Heart right ventricle (tissue), 16 donors: ENCODE results near the gene TMEM266. TPM values are rescaled to one million over a fixed set of nuclear protein-coding genes. Genes with fewer than 3 reads are reported as not detected.

Experiments
- ATAC-seq, 8 donors: fragments of 200-7000 bp; cut with Tn5 transposase; one replicate each; pipeline ENCODE4 v1.9.1; 2020; ENCODE audit warnings: mild to moderate bottlenecking in 8 of 8, moderate library complexity in 8 of 8, moderate number of reproducible peaks in 1 of 8
- DNase-seq, 2 donors: peaks; one replicate each; pipeline ENCODE4 v3.0.0-alpha.2; 2020
- H3K27ac ChIP-seq, 10 donors: fragments of 200-600 bp; sonication (generic) in 2 of 10; one replicate each; pipeline versions ENCODE4 v1.5.0 to v1.8.0; 2020 to 2022; ENCODE audit warnings: mild to moderate bottlenecking in 3 of 10
- H3K27me3 ChIP-seq, 7 donors: fragments of 200-600 bp; one replicate each; pipeline ENCODE4 v1.8.0; 2021 to 2022; ENCODE audit warnings: mild to moderate bottlenecking in 2 of 7
- H3K36me3 ChIP-seq, 9 donors: fragments of 200-600 bp; sonication (generic) in 1 of 9; one replicate each; pipeline versions ENCODE4 v1.5.0 to v1.8.0; 2020 to 2022; ENCODE audit warnings: mild to moderate bottlenecking in 2 of 9
- H3K4me1 ChIP-seq, 9 donors: fragments of 200-600 bp; sonication (generic) in 1 of 9; one replicate each; pipeline versions ENCODE4 v1.5.0 to v1.8.0; 2020 to 2022; ENCODE audit warnings: mild to moderate bottlenecking in 4 of 9
- H3K4me3 ChIP-seq, 10 donors: fragments of 200-600 bp; sonication (generic) in 2 of 10; one replicate each; pipeline versions ENCODE4 v1.5.0 to v1.8.0; 2020 to 2022; ENCODE audit warnings: mild to moderate bottlenecking in 7 of 10, moderate library complexity in 2 of 10
- H3K9me3 ChIP-seq, 11 donors: fragments of 200-600 bp in 10 of 11; sonication (generic) in 2 of 11; one replicate each; pipeline versions ENCODE4 v1.5.0 to v1.8.0; 2013 to 2022; ENCODE audit warnings: mild to moderate bottlenecking in 2 of 11, control low read depth in 1 of 11, moderate library complexity in 1 of 11
- WGBS, 2 donors: extraction: QIAGEN DNeasy Blood & Tissue Kit; methylation state at CpG; one replicate each; pipeline ENCODE4 v1.1.7; 2013; ENCODE audit warnings: inconsistent platforms in 1 of 2; 5-methylcytosine and 5-hydroxymethylcytosine counted together
- intact Hi-C, 10 donors: fragments of 100-400 bp; cut with DNase I; formaldehyde crosslinking; loops; one replicate each; pipeline versions ENCODE4 v1.11.1 to v1.14.2; 2022
- polyA plus RNA-seq, 2 donors: library from polyadenylated mRNA; stranded (reverse); fragments of 200-250 nt; gene quantifications; one replicate each; pipeline ENCODE4 v1.2.3, GENCODE V29; 2013
- total RNA-seq, 10 donors: library from RNA; stranded (reverse); fragmentation: NEBNext Ultra II Directional in 3 of 10; extraction: Animal tissue kit (Norgen Biotek cat#: 25700) in 3 of 10; gene quantifications; one replicate each; pipeline versions ENCODE4 v1.2.1 to v1.2.4, GENCODE V29; 2021 to 2023
- TF ChIP-seq, protein P1 (sequence below), 9 donors: fragments of 200-600 bp; sonication (generic) in 2 of 9; IDR thresholded peaks; one replicate each; pipeline versions ENCODE4 v1.5.0 to v1.8.0; 2021 to 2022; ENCODE audit warnings: antibody characterized with exemption in 9 of 9, mild to moderate bottlenecking in 5 of 9, moderate library complexity in 1 of 9
- donor health status: Arrhythmogenic right ventricular cardiomyopathy.
- donor health status: ischemic (EF 13 %, LVEDD 7.1; RV severe dilation, severe dysfunction).
- donor health status: healthy with polysubstance abuse.
- donor health status: DM: no; HTN: yes; CAD: no.
- donor health status: DM: no; HTN: no; CAD: no.
- donor health status: ischemic (EF 25% LVEDD 6.9; RV normal size, moderate dysfunction).
- donor health status: ischemic (EF 25% LVEDD 5.7; RV mildly dilated, moderate dysfunction).
- donor health status: healthy.
- donor health status: DM: yes; HTN: yes; CAD: no.
- donor health status: Ischemic cardiomyopathy.
- donor health status: ischemic (EF 35%, LVEDD 5.7; RV mildly dilated, moderate dysfunction).
- donor health status: nonischemic (EF 11% LVEDD 7.7; RV severe dilation, severe dysfunction).
- donor health status: DM: yes; HTN: yes; CAD: no.
- donor health status: PGD.
- donor health status: ischemic (EF 29% LVEDD 5.4; RV normal size, mild dysfunction).
- donor health status: nonischemic (EF 23%, LVEDD 6.1; RV moderate dilation, normal function).

The TMEM266 gene
- total and polyA plus RNA-seq, 12 donors, result 0.01 to 0.30 (median 0.15) TPM; not detected in 3

DNA sequence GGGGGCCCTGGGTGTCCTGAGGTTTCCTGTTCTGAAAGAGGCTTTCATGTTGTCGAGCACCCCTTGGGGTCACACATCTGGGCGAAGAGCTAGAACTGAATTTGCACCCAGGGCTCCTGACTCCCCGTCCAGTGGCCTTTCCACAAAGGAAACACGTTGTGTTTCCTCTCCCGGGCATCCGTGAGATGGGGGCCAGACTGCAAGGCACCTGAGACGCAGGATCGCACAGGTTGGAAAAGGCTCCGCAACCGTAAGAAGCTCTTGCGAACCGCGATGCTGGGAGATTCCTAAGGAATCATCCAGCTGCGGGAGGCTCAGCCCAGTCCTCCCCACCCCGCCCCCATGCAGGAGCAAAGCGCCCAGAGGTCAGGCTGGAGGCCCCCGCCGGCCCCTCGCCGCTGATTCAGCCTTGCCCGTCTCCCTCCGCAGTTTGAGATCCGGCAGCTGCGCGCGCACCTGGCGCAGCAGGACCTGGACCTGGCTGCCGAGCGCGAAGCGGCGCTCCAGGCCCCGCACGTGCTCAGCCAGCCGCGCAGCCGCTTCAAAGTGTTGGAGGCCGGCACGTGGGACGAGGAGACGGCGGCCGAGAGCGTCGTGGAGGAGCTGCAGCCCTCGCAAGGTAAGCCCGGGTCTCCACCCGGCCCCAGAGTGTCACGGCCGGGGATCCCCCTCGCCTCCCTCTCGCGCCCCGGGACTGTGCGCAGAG lies 131.9 kb downstream of the TMEM266 start:
- ATAC-seq (no peak), DNase-seq (no peak)
- 47 to 55% methylated on average over 54 to 55 of the region's 55 CpGs for WGBS, 2 donors
- H3K27ac ChIP-seq, result no peak overlapping the region
- intact Hi-C loops, result loop anchor here in 8 of 10 donors (2.0 to 10.0 kb wide), 7 partner anchors 46 to 676 kb away; no protein-coding TSS in a partner anchor
- no peak overlapping the region for H3K4me3 ChIP-seq
- H3K4me1 ChIP-seq, result peaks cover 2 to 30% (median 23%) of the 10 kb centered on the region in 9 donors
- no peaks in the 10 kb centered on the region for H3K9me3 ChIP-seq
- H3K27me3 ChIP-seq, result peaks cover 0 to 39% (median 34%) of the 10 kb centered on the region in 7 donors
- no peaks in the 10 kb centered on the region for H3K36me3 ChIP-seq
- TF ChIP-seq, protein P1, sequence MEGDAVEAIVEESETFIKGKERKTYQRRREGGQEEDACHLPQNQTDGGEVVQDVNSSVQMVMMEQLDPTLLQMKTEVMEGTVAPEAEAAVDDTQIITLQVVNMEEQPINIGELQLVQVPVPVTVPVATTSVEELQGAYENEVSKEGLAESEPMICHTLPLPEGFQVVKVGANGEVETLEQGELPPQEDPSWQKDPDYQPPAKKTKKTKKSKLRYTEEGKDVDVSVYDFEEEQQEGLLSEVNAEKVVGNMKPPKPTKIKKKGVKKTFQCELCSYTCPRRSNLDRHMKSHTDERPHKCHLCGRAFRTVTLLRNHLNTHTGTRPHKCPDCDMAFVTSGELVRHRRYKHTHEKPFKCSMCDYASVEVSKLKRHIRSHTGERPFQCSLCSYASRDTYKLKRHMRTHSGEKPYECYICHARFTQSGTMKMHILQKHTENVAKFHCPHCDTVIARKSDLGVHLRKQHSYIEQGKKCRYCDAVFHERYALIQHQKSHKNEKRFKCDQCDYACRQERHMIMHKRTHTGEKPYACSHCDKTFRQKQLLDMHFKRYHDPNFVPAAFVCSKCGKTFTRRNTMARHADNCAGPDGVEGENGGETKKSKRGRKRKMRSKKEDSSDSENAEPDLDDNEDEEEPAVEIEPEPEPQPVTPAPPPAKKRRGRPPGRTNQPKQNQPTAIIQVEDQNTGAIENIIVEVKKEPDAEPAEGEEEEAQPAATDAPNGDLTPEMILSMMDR (IDR thresholded peaks at IDR 0.05), result no peak

DNA sequence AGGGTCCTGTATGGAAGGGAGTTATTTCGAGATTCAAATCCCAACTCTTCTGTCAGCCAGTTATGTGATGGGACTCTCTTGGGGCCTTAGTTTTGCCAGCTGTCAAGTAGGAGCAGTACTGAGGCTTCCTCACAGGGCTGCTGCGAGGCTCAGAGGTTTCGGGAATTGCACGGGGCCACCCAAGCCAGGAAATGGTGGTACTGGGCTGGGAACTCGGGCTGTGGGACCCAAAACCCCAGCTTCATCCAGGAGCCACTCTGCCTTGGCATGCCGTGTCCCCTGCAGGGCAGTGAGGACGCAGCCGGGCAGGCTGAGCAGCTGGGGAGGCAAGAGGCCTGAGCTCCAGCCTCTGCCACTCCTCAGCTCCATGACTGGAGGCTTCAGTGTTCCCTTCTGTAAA lies 132.9 kb downstream of the TMEM266 start:
- ATAC-seq (no peak), DNase-seq (no peak)
- intact Hi-C loops, result loop anchor here in 8 of 10 donors (5.0 to 10.0 kb wide), 6 partner anchors 45 to 675 kb away; no protein-coding TSS in a partner anchor
- Histone ChIP-seq H3K9me3 (no peaks in the 10 kb centered on the region), H3K36me3 (no peaks in the 10 kb centered on the region), H3K4me1 (peaks cover 8 to 40% (median 32%) of the 10 kb centered on the region in 9 donors), H3K27me3 (peaks cover 0 to 36% (median 34%) of the 10 kb centered on the region in 7 donors), H3K4me3 (no peak overlapping the region), H3K27ac (no peak overlapping the region)
- TF ChIP-seq, protein P1 (IDR thresholded peaks at IDR 0.05), result no peak
- 85 to 88% methylated on average over 8 of the region's 8 CpGs for WGBS, 2 donors

DNA sequence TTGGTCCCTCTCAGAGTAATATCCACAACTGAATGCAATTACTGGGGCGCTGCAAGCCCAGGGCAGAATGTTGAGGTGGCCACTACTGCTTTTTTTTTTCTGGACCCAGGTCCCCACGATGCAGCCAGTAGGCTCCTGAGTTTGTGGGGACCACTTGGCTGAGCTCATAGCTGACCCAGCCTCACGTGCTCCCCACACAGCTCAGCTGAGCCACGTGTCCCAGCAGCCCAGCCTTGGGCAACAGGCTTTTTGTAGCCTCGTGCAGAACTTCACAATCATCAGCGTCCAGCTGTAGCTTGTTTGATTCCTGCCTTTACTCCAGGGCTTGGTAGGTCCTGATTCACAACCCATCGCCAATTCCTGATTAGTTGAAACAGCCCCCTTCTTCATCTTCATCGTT lies 134.1 kb downstream of the TMEM266 start:
- 63 to 73% methylated on average over 8 of the region's 8 CpGs for WGBS, 2 donors
- ATAC-seq (no peak), DNase-seq (no peak)
- Histone ChIP-seq H3K4me1 (peaks cover 8 to 51% (median 37%) of the 10 kb centered on the region in 9 donors), H3K4me3 (no peak overlapping the region), H3K27me3 (peaks cover 0 to 36% (median 25%) of the 10 kb centered on the region in 7 donors), H3K9me3 (no peaks in the 10 kb centered on the region), H3K27ac (no peak overlapping the region), H3K36me3 (no peaks in the 10 kb centered on the region)
- intact Hi-C loops, result loop anchor here in 8 of 10 donors (5.0 to 10.0 kb wide), 6 partner anchors 43 to 673 kb away; no protein-coding TSS in a partner anchor
- TF ChIP-seq, protein P1 (IDR thresholded peaks at IDR 0.05), result no peak

GRCh38 chr15:76195506-76196268 lies 135.9 kb downstream of the TMEM266 start:
- H3K4me3 ChIP-seq, result no peak overlapping the region
- peaks cover 8 to 58% (median 42%) of the 10 kb centered on the region in 9 donors for H3K4me1 ChIP-seq
- H3K9me3 ChIP-seq, result no peaks in the 10 kb centered on the region
- intact Hi-C loops, result loop anchor here in 4 of 10 donors (10.0 kb wide), 2 partner anchors 79 to 669 kb away; no protein-coding TSS in a partner anchor
- H3K27ac ChIP-seq, result peak overlapping the region in 9 of 10 donors; percentile 23 to 82 (median 68)
- no peaks in the 10 kb centered on the region for H3K36me3 ChIP-seq
- DNase-seq (no peak), ATAC-seq (no peak)
- 85 to 94% methylated on average over 7 of the region's 7 CpGs for WGBS, 2 donors
- TF ChIP-seq, protein P1 (IDR thresholded peaks at IDR 0.05), result no peak
- H3K27me3 ChIP-seq, result peaks cover 0 to 25% (median 14%) of the 10 kb centered on the region in 7 donors
